Mesenchymal stem cell (in vitro differentiated cells and primary cell): ENCODE data around the gene CNOT4.

Experiments used
- DNase-seq: peaks from one replicate; pipeline ENCODE4 v3.0.0-alpha.2; 2013
- H2AFZ ChIP-seq: one replicate; pipeline ENCODE4 v1.6.1; 2013; ENCODE audit warnings: low read depth, mild to moderate bottlenecking, control low read depth, inconsistent platforms, low read length, moderate library complexity
- H2AK5ac ChIP-seq: 2 replicates; pipeline ENCODE4 v1.6.1; 2013; ENCODE audit warnings: low read length, moderate library complexity, mild to moderate bottlenecking, inconsistent platforms; ENCODE audit not compliant: severe bottlenecking
- H2BK120ac ChIP-seq: one replicate; pipeline ENCODE4 v1.6.1; 2013; ENCODE audit warnings: low read depth, mild to moderate bottlenecking, inconsistent platforms, low read length, moderate library complexity
- H2BK12ac ChIP-seq, 2 experiments: one replicate each; pipeline ENCODE4 v1.6.1; 2013; ENCODE audit warnings: inconsistent platforms in 2 of 2, low read length in 2 of 2, mild to moderate bottlenecking in 2 of 2, moderate library complexity in 2 of 2, control low read depth in 1 of 2
- H2BK15ac ChIP-seq: one replicate; pipeline ENCODE4 v1.6.1; 2013; ENCODE audit warnings: mild to moderate bottlenecking, low read depth, inconsistent platforms; ENCODE audit not compliant: poor library complexity, severe bottlenecking
- H2BK5ac ChIP-seq: 2 replicates; pipeline ENCODE4 v1.6.1; 2013; ENCODE audit warnings: low read depth, mild to moderate bottlenecking, low read length, control low read depth, inconsistent platforms; ENCODE audit not compliant: poor library complexity, severe bottlenecking
- H3K14ac ChIP-seq, 2 experiments: one replicate each; pipeline ENCODE4 v1.6.1; 2013; ENCODE audit warnings: inconsistent platforms in 2 of 2, low read length in 2 of 2, control low read depth in 1 of 2, mild to moderate bottlenecking in 1 of 2, moderate library complexity in 1 of 2
- H3K18ac ChIP-seq, 2 experiments: one replicate each; pipeline ENCODE4 v1.6.1; 2013; ENCODE audit warnings: inconsistent platforms in 2 of 2, low read length in 2 of 2, control low read depth in 1 of 2, low read depth in 1 of 2, mild to moderate bottlenecking in 1 of 2
- H3K23ac ChIP-seq, 2 experiments: one replicate each; pipeline ENCODE4 v1.6.1; 2013; ENCODE audit warnings: inconsistent platforms in 2 of 2, low read length in 2 of 2, mild to moderate bottlenecking in 2 of 2, moderate library complexity in 2 of 2, control low read depth in 1 of 2
- H3K27ac ChIP-seq: 2 replicates; pipeline ENCODE4 v1.5.1; 2013; ENCODE audit warnings: mild to moderate bottlenecking, moderate library complexity, low read length, control low read depth, inconsistent platforms; ENCODE audit not compliant: poor library complexity, severe bottlenecking
- H3K27me3 ChIP-seq, 2 experiments: 2 replicates each; pipeline versions ENCODE4 v1.6.1 to v1.7.0; 2013; ENCODE audit warnings: low read length in 2 of 2, mild to moderate bottlenecking in 2 of 2, moderate library complexity in 2 of 2, control low read depth in 1 of 2, inconsistent platforms in 1 of 2; ENCODE audit not compliant: control insufficient read depth in 1 of 2, insufficient read depth in 1 of 2
- H3K36me3 ChIP-seq, 2 experiments: 2 replicates each; pipeline versions ENCODE4 v1.6.1 to v1.7.0; 2013; ENCODE audit warnings: low read length in 2 of 2, control low read depth in 1 of 2, inconsistent platforms in 1 of 2, low read depth in 1 of 2, mild to moderate bottlenecking in 1 of 2; ENCODE audit not compliant: insufficient read depth in 2 of 2, control insufficient read depth in 1 of 2
- H3K4ac ChIP-seq, 2 experiments: one replicate each; pipeline ENCODE4 v1.6.1; 2013; ENCODE audit warnings: inconsistent platforms in 2 of 2, low read length in 2 of 2, mild to moderate bottlenecking in 2 of 2, moderate library complexity in 2 of 2, control low read depth in 1 of 2, low read depth in 1 of 2
- H3K4me1 ChIP-seq: 2 replicates; pipeline ENCODE4 v1.6.1; 2013; ENCODE audit warnings: low read depth, low read length, control low read depth; ENCODE audit not compliant: control insufficient read depth, insufficient read depth
- H3K4me2 ChIP-seq: 2 replicates; pipeline ENCODE4 v1.6.1; 2013; ENCODE audit warnings: low read length, mild to moderate bottlenecking, inconsistent platforms; ENCODE audit not compliant: poor library complexity, severe bottlenecking
- H3K4me3 ChIP-seq, 2 experiments: 2 replicates each; pipeline versions ENCODE4 v1.5.1 to v1.7.0; 2013; ENCODE audit warnings: low read length in 2 of 2, mild to moderate bottlenecking in 2 of 2, control low read depth in 1 of 2, low read depth in 1 of 2; ENCODE audit not compliant: insufficient read depth in 1 of 2
- H3K79me1 ChIP-seq: replicated peaks from 2 replicates; pipeline ENCODE4 v1.6.1; 2013; ENCODE audit warnings: mild to moderate bottlenecking, control low read depth, low read length, inconsistent platforms; ENCODE audit not compliant: poor library complexity, severe bottlenecking
- H3K9ac ChIP-seq: 2 replicates; pipeline ENCODE4 v1.7.0; 2013; ENCODE audit warnings: mild to moderate bottlenecking, low read length, moderate library complexity
- H3K9me3 ChIP-seq: 2 replicates; pipeline ENCODE4 v1.7.0; 2013; ENCODE audit warnings: mild to moderate bottlenecking, low read length; ENCODE audit not compliant: control insufficient read depth
- H4K8ac ChIP-seq: one replicate; pipeline ENCODE4 v1.6.1; 2013; ENCODE audit warnings: inconsistent platforms, mild to moderate bottlenecking, low read length, moderate library complexity
- H4K91ac ChIP-seq: one replicate; pipeline ENCODE4 v1.6.1; 2013; ENCODE audit warnings: mild to moderate bottlenecking, low read length, inconsistent platforms
- WGBS: methylation state at CpG from one replicate; pipeline ENCODE4 v1.1.7; 2013; ENCODE audit warnings: mixed read lengths; 5-methylcytosine and 5-hydroxymethylcytosine counted together

CNOT4 gene

DNA sequence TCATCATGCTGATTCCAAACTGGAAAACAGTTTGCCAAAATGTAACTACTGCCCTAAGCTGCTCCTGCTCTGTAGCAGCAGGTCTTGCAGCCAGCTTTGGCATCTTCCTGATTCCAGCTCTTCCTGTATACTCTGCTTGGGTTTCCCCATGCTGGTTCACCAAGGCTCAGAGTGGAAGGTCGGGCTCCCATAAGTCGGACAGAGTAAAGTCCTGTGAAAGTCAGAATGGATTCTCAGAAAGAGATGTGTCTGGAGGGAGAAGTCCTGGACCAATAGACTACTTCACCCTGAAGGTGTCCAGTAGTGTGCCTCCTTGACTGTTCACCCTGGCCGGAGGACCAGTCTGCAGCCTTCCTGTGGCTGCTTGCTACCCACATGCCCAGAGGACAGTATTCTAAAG is 182.4 kb downstream of the CNOT4 start:
- no peak for DNase-seq
- Histone ChIP-seq H3K9me3 (no peaks in the 10 kb centered on the region), H2BK15ac (no peak overlapping the region), H3K27me3 (peaks cover 11 to 26% of the 10 kb centered on the region in 2 experiments), H3K4ac (no peak overlapping the region), H2BK12ac (no peak overlapping the region), H3K14ac (no peak overlapping the region), H4K91ac (no peak overlapping the region), H2AK5ac (no peak overlapping the region), H3K36me3 (no peaks in the 10 kb centered on the region), H3K18ac (no peak overlapping the region), H3K9ac (no peak overlapping the region), H2BK5ac (no peak overlapping the region), H2BK120ac (no peak overlapping the region), H3K23ac (no peak overlapping the region), H4K8ac (no peak overlapping the region), H2AFZ (no peak overlapping the region), H3K4me2 (no peak overlapping the region), H3K79me1 (no peaks in the 10 kb centered on the region), H3K4me1 (peaks cover 6% of the 10 kb centered on the region), H3K27ac (no peak overlapping the region), H3K4me3 (no peak overlapping the region)
- WGBS = 85% methylated on average over 3 of the region's 3 CpGs

DNA sequence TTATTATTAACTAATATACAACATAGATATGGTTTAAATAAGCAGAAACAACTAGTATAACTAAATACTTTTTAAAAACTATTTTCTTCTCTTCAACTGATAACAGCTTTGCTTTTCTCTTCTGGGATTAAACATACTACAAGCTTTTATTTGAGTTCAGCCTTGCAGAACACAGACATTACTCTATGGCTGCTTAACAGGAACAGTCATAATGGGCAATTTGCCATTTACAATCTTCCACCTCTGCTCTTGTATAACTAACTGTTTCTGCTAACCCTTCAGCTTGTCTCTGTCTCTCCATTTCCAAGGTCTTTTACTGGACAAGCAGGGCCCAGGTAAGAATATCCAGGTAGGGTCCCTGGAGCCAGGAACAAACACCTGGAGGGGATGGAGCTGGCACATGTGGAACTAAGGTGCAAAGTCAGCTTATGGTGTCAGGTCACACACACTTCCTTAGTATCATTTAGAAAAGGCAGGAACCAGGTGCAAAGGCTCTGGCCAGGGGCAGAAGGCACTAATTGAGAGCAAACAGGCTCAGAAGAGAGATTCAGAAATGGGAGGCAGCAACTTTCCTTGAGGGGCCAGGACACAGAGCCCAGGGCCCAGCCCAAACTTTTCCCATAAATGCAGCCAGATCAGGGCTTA is 183.1 kb downstream of the CNOT4 start:
- no peak overlapping the region for H2BK12ac ChIP-seq
- H3K23ac ChIP-seq = no peak overlapping the region
- no peak overlapping the region for H3K4ac ChIP-seq
- H3K27ac ChIP-seq = peak overlapping the region; percentile 36
- no peak overlapping the region for H4K8ac ChIP-seq
- H3K14ac ChIP-seq = no peak overlapping the region
- no peaks in the 10 kb centered on the region for H3K79me1 ChIP-seq
- no peak overlapping the region for H3K4me3 ChIP-seq
- no peak overlapping the region for H2AK5ac ChIP-seq
- no peak overlapping the region for H2AFZ ChIP-seq
- peaks cover 6% of the 10 kb centered on the region for H3K4me1 ChIP-seq
- H3K9ac ChIP-seq = no peak overlapping the region
- peaks cover 11 to 26% of the 10 kb centered on the region in 2 experiments for H3K27me3 ChIP-seq
- no peak overlapping the region for H2BK15ac ChIP-seq
- H4K91ac ChIP-seq = no peak overlapping the region
- no peaks in the 10 kb centered on the region for H3K9me3 ChIP-seq
- H3K18ac ChIP-seq = no peak overlapping the region
- H3K36me3 ChIP-seq = no peaks in the 10 kb centered on the region
- no peak overlapping the region for H2BK5ac ChIP-seq
- no peak overlapping the region for H2BK120ac ChIP-seq
- DNase-seq = no peak
- H3K4me2 ChIP-seq = peak overlapping the region; percentile 31

DNA sequence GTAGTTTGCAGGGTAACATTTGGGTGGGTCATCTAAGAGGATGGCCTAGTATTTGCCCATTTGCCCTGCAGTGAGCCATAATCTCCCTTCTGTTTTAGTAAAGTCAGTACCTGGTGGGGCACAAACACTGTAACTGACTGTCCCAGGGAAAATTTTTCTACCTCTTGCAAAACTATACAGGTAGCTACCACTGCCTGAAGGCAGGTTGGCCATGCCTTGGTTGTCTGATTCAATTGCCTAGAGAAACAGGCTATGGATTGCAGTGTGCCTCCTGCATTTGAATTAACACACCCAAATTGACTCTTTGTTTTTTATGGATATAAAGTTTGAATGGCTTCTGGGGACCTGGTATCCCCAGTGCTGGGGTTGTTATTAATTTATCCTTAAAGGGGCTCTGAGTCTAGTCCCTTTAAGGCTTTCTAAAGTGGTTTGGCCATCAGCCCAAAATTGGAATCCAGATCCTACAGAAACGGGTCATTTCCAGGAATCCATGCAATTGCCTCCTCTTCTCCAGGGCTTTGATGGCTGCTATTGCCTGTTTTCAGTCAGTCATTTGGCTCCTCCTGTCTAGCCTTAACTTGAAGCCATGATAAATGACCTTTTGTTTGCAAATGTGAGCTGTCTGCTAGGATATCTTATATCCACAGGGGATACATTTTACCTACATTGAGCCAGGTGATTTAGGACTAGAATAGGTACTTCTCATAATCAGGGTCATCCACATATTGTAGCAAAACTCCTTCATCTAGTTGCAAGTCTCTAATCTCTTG is 187.1 kb downstream of the CNOT4 start:
- Histone ChIP-seq H3K36me3 (no peaks in the 10 kb centered on the region), H3K4me3 (no peak overlapping the region), H3K23ac (no peak overlapping the region), H3K9me3 (no peaks in the 10 kb centered on the region), H3K4me1 (peaks cover 11% of the 10 kb centered on the region), H3K27me3 (peaks cover 2 to 8% of the 10 kb centered on the region in 2 experiments), H2BK5ac (no peak overlapping the region), H2BK12ac (no peak overlapping the region), H4K8ac (no peak overlapping the region), H3K79me1 (no peaks in the 10 kb centered on the region), H2AK5ac (no peak overlapping the region), H2BK120ac (no peak overlapping the region), H3K18ac (no peak overlapping the region), H2AFZ (no peak overlapping the region), H3K4ac (no peak overlapping the region), H4K91ac (no peak overlapping the region), H3K4me2 (no peak overlapping the region), H3K9ac (no peak overlapping the region), H2BK15ac (no peak overlapping the region), H3K14ac (no peak overlapping the region), H3K27ac (no peak overlapping the region)
- no peak for DNase-seq
- WGBS = 55% methylated on average over 1 of the region's 1 CpG

DNA sequence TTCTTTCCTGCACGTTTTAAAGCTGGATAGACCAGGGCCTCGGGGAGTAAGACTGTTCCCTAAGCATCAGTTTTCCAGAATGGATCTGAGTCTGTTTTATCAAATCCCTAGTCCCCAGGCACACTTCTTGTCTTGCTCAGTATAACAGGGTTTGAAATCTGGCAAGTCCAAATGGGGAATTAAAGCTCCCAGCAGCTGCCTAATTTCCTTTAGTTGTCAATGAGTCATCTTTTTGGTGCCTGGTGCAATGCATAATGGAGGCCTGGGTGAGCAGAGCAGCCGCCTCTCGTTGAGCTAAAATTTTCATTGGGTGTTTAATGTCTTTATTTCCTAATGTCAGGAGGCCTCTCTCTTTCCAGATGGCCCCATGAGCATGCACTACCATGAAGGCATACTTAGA is 188.3 kb downstream of the CNOT4 start:
- DNase-seq = peak; percentile 28
- no peak overlapping the region for H3K14ac ChIP-seq
- H2BK12ac ChIP-seq = no peak overlapping the region
- no peak overlapping the region for H3K27ac ChIP-seq
- no peak overlapping the region for H3K9ac ChIP-seq
- no peak overlapping the region for H4K8ac ChIP-seq
- no peak overlapping the region for H3K4me3 ChIP-seq
- H3K4me2 ChIP-seq = no peak overlapping the region
- peaks cover 0 to 8% of the 10 kb centered on the region in 2 experiments for H3K27me3 ChIP-seq
- no peak overlapping the region for H2BK5ac ChIP-seq
- H3K4me1 ChIP-seq = peaks cover 8% of the 10 kb centered on the region
- no peak overlapping the region for H3K18ac ChIP-seq
- no peak overlapping the region for H4K91ac ChIP-seq
- H2AFZ ChIP-seq = no peak overlapping the region
- H2BK120ac ChIP-seq = no peak overlapping the region
- H2BK15ac ChIP-seq = no peak overlapping the region
- H3K36me3 ChIP-seq = no peaks in the 10 kb centered on the region
- H3K23ac ChIP-seq = no peak overlapping the region
- no peaks in the 10 kb centered on the region for H3K9me3 ChIP-seq
- H3K4ac ChIP-seq = no peak overlapping the region
- WGBS = 53% methylated on average over 4 of the region's 4 CpGs
- no peak overlapping the region for H2AK5ac ChIP-seq
- no peaks in the 10 kb centered on the region for H3K79me1 ChIP-seq
